HG03520 (cell line): ENCODE measurements around the gene RARS2.

ENCODE experiments used
- ATAC-seq: cut with Tn5 transposase; IDR thresholded peaks from one replicate; pipeline ENCODE4 v1.9.1; 2021; ENCODE audit warnings: mild to moderate bottlenecking, moderate library complexity; ENCODE audit not compliant: unreplicated experiment

RARS2 gene

GRCh38 chr6:87574237-87574804 lies 15.5 kb downstream of the RARS2 start:
- ATAC-seq, result no peak

GRCh38 chr6:87573307-87574024 lies 16.3 kb downstream of the RARS2 start:
- no peak for ATAC-seq

- no peak for ATAC-seq
Measured at GRCh38 chr6:87572883-87573282, 16.9 kb downstream of the RARS2 start.

GRCh38 chr6:87572021-87572420 lies 17.8 kb downstream of the RARS2 start:
- no peak for ATAC-seq

GRCh38 chr6:87561017-87561416 lies 28.8 kb downstream of the RARS2 start:
- ATAC-seq, result no peak

GRCh38 chr6:87558446-87558845 lies 31.3 kb downstream of the RARS2 start:
- ATAC-seq, result no peak

GRCh38 chr6:87555506-87555905 lies 34.3 kb downstream of the RARS2 start:
- ATAC-seq, result no peak

GRCh38 chr6:87553159-87553765 lies 36.5 kb downstream of the RARS2 start:
- no peak for ATAC-seq

GRCh38 chr6:87551799-87552198 lies 38.0 kb downstream of the RARS2 start:
- no peak for ATAC-seq

- ATAC-seq, result no peak
Measured at GRCh38 chr6:87544474-87544735, 45.4 kb downstream of the RARS2 start.

GRCh38 chr6:87543696-87544473 lies 45.9 kb downstream of the RARS2 start:
- no peak for ATAC-seq

GRCh38 chr6:87541744-87542143 lies 48.0 kb downstream of the RARS2 start:
- no peak for ATAC-seq

GRCh38 chr6:87541041-87541440 lies 48.7 kb downstream of the RARS2 start:
- no peak for ATAC-seq

GRCh38 chr6:87540539-87540938 lies 49.2 kb downstream of the RARS2 start:
- no peak for ATAC-seq

- ATAC-seq, result no peak
Measured at GRCh38 chr6:87539554-87539953, 50.2 kb downstream of the RARS2 start.

GRCh38 chr6:87538510-87539260 lies 51.1 kb downstream of the RARS2 start:
- ATAC-seq, result no peak

GRCh38 chr6:87534377-87535047 lies 55.3 kb downstream of the RARS2 start:
- no peak for ATAC-seq

GRCh38 chr6:87529221-87529620 lies 60.6 kb downstream of the RARS2 start:
- ATAC-seq, result no peak

- ATAC-seq, result no peak
Measured at GRCh38 chr6:87522686-87523085, 67.1 kb downstream of the RARS2 start.

GRCh38 chr6:87518453-87518852 lies 71.3 kb downstream of the RARS2 start:
- ATAC-seq, result no peak

- ATAC-seq, result no peak
Measured at GRCh38 chr6:87514831-87515230, 75.0 kb downstream of the RARS2 start.
